NCI-H774 (cell line): ENCODE data around the gene ZNF429.
"Not testable (repeated sequence)": the region's sequence is repeated elsewhere in the genome, so short reads cannot be mapped to it uniquely, and the experiment has no call there.

Experiments
- DNase-seq: peaks from one replicate; lab custom pipeline; 2025; lab: John Stamatoyannopoulos, UW

The ZNF429 gene

GRCh38 chr19:21519488-21519887, 14.1 kb downstream of the ZNF429 start:
- no peak for DNase-seq

DNA sequence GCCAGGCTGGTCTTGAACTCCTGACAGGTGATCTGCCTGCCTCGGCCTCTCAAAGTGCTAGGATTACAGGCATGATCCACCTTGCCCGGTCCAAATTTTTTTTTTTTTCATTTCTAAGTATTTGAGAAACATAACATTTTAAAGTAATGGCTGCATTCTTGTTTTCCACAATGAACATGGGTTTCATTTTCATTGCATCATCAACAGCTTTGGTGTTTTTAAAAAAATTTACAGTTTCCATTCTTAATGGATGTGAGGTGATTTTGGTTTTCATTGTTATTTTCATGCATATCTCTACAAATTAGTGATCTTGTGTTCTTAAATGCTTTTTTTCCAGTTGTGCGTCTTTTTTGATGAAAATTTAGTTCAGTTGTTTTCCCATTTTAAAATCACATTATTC, 27.5 kb downstream of the ZNF429 start:
- no peak for DNase-seq

GRCh38 chr19:21536741-21537290, 31.4 kb downstream of the ZNF429 start:
- DNase-seq: not testable (repeated sequence)

GRCh38 chr19:21559444-21559843, 54.0 kb downstream of the ZNF429 start:
- no peak for DNase-seq

DNA sequence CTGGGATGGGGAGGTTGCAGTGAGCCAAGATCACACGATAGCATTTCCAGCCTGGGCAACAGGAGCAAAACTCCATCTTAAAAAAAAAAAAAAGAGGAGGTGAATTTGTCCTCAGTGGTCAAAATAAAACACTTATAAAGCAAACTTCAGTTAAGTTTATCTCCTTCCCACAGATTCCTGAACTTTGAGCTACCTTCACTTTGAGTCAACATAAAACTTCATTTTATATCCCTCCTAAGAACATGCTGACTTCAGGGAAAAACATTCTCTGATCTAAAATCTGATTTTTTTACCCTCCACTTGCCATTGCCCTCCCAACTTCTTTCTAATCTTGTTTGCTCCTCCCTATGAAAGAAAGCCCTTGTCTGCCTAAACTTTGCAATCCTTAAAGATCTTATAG, 59.0 kb downstream of the ZNF429 start:
- DNase-seq: no peak

GRCh38 chr19:21566073-21566472, 60.7 kb downstream of the ZNF429 start:
- no peak for DNase-seq

- not testable (repeated sequence) for DNase-seq
Observed at GRCh38 chr19:21567806-21568205, 62.4 kb downstream of the ZNF429 start.

DNA sequence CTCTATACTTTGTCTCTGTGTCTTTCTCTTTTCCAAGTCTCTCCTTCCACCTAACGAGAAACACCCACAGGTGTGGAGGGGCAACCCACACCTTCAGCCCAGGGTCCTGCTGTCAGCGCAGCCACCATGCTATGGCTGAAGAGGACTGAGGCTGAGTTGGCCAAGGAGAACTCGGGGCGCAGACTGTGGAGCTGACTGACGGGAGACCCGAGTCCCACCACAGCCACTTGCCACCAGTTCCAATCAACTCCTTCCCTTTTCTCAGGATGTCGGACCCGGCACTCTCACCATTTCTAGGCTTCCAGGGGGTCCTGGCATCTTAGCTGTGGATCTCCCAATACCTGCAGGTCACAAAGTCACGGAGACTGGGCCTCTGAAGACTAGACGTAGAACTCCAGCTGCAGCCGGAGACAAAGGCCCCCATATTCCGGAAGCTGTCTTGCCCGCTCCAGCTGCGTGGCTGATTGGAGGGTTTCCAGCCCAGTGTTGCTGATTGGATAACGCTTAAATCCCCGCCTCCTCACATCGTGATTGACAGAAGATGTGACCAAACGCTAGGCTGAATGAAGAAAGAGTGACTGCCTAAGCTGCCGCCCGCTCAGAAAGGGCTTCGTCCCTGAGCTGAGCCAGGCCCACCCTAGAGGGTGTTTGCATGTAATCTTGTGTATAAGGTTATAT, 63.6 kb downstream of the ZNF429 start:
- peak; percentile 98 for DNase-seq

DNA sequence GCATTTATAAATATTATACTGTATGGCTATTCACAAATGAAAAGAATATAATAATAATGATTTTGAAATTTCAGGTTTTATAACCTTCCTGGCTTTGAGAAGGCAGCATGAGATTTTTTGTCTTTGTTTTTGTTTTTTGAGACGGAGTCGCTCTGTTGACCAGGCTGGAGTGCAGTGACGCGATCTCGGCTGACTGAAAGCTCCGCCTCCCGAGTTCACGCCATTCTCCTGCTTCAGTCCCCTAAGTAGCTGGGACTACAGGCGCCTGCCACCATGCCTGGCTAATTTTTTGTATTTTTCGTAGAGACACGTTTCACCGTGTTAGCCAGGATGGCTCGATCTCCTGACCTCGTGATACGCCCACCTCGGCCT, 64.1 kb downstream of the ZNF429 start:
- DNase-seq: peak; percentile 82

DNA sequence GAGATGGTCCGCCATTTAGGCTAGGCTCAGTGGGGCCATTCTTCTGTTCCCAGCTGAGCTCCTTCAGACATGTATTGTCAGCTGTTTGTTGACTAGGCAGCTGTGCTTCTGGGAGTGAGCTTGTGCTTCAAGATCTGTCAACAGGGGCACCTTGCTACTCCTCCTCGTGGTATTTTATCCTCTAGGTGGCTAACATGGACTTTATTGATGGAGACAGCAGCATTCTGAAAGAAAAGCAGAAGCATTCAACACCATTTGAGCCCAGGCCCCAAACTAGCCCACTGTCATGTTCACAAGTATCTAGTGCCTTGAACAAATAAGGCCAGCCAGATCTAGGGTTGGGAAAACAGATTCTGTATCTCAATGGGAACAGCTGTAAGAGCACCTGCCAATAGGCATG, 65.9 kb downstream of the ZNF429 start:
- no peak for DNase-seq

- DNase-seq: no peak
Observed at GRCh38 chr19:21574607-21575006, 69.2 kb downstream of the ZNF429 start.

DNA sequence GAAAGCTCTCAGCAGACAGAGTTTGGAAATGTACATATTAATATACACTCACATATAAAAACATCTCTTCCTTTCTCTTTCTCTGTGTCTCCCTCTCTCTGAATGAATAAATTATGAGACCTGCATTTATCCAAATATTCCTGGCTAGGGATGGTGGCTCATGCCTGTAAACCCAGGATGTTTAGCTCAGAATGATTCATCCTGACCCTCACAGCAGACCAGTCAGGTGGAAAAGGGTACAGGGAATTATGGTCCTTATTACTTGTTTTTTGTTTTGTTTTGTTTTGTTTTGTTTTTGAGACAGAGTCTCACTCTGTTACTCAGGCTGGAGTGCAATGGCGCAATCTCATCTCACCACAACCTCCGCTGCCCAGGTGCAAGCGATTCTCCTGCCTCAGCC, 71.1 kb downstream of the ZNF429 start:
- DNase-seq: no peak

DNA sequence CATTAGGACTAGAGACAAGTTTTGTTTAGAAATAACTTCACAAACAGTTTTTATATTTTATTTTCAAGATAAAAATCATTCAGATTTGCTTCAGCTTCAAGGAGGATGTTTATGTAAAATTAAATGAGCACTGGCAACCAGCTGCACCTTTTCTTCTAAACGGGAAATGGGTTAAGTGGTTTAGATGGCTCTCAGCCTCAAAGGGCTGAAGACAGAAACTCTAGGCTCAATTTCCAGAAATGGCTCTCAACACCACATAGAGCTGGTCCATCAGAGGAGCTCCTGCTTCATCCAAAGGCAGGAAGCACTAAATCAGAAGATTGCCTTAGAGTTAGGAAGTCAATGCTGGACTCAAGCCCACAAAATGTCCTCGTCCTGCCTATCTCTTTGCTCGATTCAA, 74.7 kb downstream of the ZNF429 start:
- no peak for DNase-seq

DNA sequence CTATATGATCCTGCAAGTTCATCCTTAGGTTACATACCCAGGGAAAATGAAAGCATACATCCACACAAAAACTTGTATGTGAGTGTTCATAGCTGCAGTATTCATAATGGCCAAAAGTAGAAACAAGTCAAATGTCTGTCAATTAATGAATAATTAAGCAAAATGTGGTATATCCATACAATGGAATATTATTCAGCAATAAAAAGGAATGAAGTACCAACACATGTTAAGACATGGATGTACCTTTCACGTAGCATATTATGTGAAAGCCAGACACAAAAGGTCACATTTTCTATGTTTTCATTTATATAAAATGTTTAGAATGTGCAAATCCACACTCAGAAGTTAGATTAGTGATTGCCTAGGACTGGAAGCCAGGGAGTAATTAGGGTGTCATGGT, 75.4 kb downstream of the ZNF429 start:
- no peak for DNase-seq

DNA sequence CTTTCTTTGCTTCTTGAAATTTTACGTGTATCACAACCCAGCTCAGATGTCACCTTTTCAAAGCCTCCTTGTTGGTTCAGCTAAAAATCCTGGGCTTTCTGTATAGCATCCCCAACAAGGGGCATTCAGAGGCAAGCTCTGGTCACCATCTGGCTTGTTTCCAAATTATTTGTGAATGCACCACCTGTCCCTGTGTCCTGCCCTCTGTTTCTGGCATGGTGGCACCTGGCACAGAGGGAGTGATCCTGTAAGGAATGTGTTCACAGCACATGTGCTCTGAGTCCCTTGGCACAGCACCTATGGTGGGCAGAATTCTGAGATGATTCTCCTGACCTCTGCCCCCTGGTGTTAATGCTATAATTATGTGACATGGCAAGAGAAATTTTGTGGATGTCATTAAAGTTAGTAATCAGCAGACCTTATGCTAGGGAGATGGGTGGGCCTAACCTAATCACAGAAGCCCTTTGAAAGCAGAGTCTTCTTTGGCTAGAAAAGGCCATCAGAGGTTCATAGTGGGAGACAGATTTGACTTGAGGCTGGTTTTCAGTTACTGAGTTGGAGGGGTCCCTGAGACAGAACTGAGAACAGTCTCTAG, 76.3 kb downstream of the ZNF429 start:
- DNase-seq: peak; percentile 88

DNA sequence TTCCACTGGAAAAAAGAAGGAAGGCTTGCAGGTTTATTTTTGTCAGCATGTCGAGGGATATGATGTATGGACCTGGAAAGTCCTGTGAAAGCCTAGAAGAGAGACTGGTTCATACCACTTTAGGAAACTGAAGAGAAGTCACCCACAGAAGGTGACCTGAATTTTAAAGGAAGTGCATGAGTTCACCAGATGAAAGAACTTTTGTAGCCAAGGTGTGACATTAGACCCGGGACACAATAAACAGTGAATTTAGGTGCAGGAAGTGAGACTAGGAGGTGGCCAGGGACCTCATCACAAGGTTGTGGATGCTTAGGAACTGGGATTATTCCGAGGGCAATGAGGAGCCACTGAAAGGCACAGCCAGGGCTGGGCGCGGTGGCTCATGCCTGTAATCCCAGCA, 79.1 kb downstream of the ZNF429 start:
- DNase-seq: no peak

DNA sequence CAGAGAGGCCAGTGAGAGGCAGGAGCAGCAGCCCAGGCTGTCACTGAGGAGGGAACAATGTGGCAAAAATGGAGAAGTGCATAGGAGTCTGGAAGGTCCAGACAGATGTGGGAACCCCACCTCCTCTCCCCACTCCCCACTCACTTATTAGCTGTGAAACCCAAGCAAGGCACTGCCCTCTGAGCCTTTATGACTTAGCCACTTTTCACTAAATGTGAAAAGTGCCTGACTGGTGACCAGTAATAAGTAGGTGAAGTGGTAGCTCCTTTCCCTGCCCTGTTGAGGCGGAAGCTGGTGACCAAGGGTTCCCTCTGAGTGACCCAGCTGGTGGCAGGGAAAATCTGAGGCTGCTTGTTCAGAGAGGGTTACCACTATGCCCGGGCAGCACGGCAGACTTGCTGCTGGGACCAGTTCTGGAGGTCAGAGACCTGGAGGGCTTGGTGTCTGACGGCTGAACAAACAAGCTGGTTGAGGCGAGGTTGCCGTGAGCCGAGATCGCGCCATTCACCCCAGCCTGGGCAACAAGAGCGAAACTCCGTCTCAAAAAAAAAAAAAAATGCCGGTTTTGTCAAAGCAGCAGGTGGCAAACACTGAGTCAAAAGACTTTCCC, 80.0 kb downstream of the ZNF429 start:
- no peak for DNase-seq

GRCh38 chr19:21586311-21587116, 81.1 kb downstream of the ZNF429 start:
- DNase-seq: peak; percentile 25

DNA sequence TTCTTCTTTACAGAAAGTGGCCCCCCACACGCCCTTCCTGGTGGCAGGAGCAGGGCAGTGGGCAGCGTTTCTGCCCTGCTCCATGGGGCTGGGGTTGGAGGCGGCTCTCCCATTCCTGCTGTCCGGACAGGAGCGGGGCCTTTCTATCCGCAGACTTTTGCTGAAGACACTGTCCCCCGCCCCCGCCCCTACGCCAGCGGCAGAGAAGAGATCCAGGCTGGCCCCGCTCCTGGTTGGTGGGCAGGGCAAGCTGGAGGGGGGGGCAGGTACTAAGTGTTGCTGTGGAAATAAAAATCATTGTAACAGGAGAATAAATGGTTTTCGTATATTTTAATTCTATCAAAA, 81.7 kb downstream of the ZNF429 start:
- DNase-seq: no peak

- no peak for DNase-seq
Observed at GRCh38 chr19:21587549-21587948, 82.1 kb downstream of the ZNF429 start.

DNA sequence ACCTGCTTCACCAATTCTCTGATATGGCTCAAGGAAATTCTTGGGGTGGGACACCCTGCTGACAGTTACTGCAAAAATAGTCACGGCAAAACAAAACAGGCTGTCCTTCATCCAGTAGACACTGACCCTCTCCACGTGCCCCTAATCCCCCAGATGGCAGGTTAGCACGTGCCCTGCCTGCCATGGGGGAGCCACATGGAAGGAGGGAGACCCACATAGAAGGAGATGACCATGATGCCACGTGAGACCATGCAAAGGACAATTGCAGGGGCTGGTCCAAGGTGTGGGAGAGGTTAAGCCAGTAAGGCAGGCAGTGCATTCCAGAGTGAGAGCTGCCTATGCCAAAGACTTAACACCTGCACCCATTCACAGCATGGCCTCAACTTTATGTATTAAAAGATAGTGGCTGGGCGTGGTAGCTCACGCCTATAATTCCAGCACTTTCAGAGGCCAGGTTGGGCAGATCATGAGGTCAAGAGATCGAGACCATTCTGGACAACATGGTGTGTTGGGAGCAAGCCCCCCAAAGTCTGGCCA, 82.7 kb downstream of the ZNF429 start:
- no peak for DNase-seq

- DNase-seq: no peak
Observed at GRCh38 chr19:21590867-21591266, 85.5 kb downstream of the ZNF429 start.
